Ovary (tissue), 9 donors: ENCODE results near the gene ERN1. TPM values are rescaled to one million over a fixed set of nuclear protein-coding genes. Genes with fewer than 3 reads are reported as not detected.
"Not testable (repeated sequence)": the region's sequence is repeated elsewhere in the genome, so short reads cannot be mapped to it uniquely, and the experiment has no call there.

Experiments
- DNase-seq, 5 donors: peaks; one replicate each; pipeline ENCODE4 v3.0.0-alpha.2; 2019 to 2020
- H3K27ac ChIP-seq, 2 donors: fragments of 200-600 bp; one replicate each; pipeline versions ENCODE4 v1.5.1 to v1.8.0; 2019 to 2022
- H3K27me3 ChIP-seq: fragments of 200-600 bp; one replicate; pipeline ENCODE4 v1.8.0; 2022
- H3K36me3 ChIP-seq: fragments of 200-600 bp; sonication (generic); one replicate; pipeline ENCODE4 v1.5.1; 2019
- H3K4me1 ChIP-seq: one replicate; pipeline ENCODE4 v1.8.1; 2013; ENCODE audit warnings: mild to moderate bottlenecking, moderate library complexity; ENCODE audit not compliant: insufficient read depth
- H3K4me3 ChIP-seq: fragments of 200-600 bp; sonication (generic); one replicate; pipeline ENCODE4 v1.5.1; 2017
- H3K9me3 ChIP-seq, 2 donors: fragments of 200-600 bp in 1 of 2; sonication (generic) in 1 of 2; one replicate each; pipeline versions ENCODE4 v1.5.1 to v1.8.1; 2013 to 2019; ENCODE audit warnings: mild to moderate bottlenecking in 1 of 2, moderate library complexity in 1 of 2
- CTCF ChIP-seq, 3 donors: fragments of 450-650 bp in 2 of 3; fragments of 200-600 bp in 1 of 3; IDR thresholded peaks; one replicate each; pipeline versions ENCODE4 v1.5.1 to v1.8.0; 2016 to 2022; ENCODE audit warnings: antibody characterized with exemption in 3 of 3, mild to moderate bottlenecking in 1 of 3
- EP300 ChIP-seq: sonication (generic); formaldehyde crosslinking; IDR thresholded peaks from one replicate; pipeline ENCODE4 v1.6.1; 2017; ENCODE audit warnings: antibody characterized with exemption
- POLR2A ChIP-seq: fragments of 450-650 bp; IDR thresholded peaks from one replicate; pipeline ENCODE4 v1.6.1; 2017; ENCODE audit warnings: antibody characterized with exemption, mild to moderate bottlenecking, moderate library complexity
- WGBS, 3 donors: extraction: QIAGEN DNeasy Blood & Tissue Kit in 1 of 3; methylation state at CpG; one replicate each; pipeline versions ENCODE4 v1.1.5 to v1.1.7; 2013 to 2017; 5-methylcytosine and 5-hydroxymethylcytosine counted together
- intact Hi-C, 4 donors: fragments of 100-400 bp; cut with DNase I; formaldehyde crosslinking; loops; one replicate each; pipeline versions ENCODE4 v1.11.0 to v1.15.1; 2022 to 2023
- polyA plus RNA-seq, 2 donors: library from polyadenylated mRNA; stranded (reverse); fragments of 200-250 nt in 1 of 2; fragments of 350-450 nt in 1 of 2; fragmentation: Illumina TruSeq in 1 of 2; extraction: RNeasy Lipid Tissue Mini Kit (QIAGEN cat#74804) in 1 of 2; gene quantifications; one replicate each; pipeline ENCODE4 v1.2.3, GENCODE V29; 2013 to 2014
- total RNA-seq, 7 donors: library from RNA; depleted of rRNA in 2 of 7; stranded (reverse); fragments of >200 nt in 2 of 7; fragmentation: NEBNext Ultra II Directional in 3 of 7; extraction: Animal tissue kit (Norgen Biotek cat#: 25700) in 3 of 7; gene quantifications; one replicate each; pipeline versions ENCODE4 v1.1.0 to v1.2.4, GENCODE V29; 2016 to 2023
- donor health status: DM: no; HTN: no; CAD: no; lungs with moderate emphysema.
- donor health status: DM: no; HTN: no; CAD: no.
- donor health status: Bipolar disorder and iron deficiency.
- donor health status: DM: yes; HTN: yes; CAD: no.
- donor health status: DM: no; HTN: no; CAD: no.
- donor health status: DM: yes; HTN: yes; CAD: no.

The ERN1 gene
- total and polyA plus RNA-seq, 9 donors: 8.1 to 73.4 (median 30.4) TPM

- Histone ChIP-seq H3K27me3 (no peaks in the 10 kb centered on the region), H3K4me3 (no peak overlapping the region), H3K36me3 (no peaks in the 10 kb centered on the region), H3K9me3 (no peaks in the 10 kb centered on the region), H3K4me1 (peaks cover 3% of the 10 kb centered on the region), H3K27ac (no peak overlapping the region)
- TF ChIP-seq EP300 (no peak), POLR2A (no peak), CTCF (IDR thresholded peaks at IDR 0.05) (no peak)
- no peak for DNase-seq
- intact Hi-C loops: no loop called here
- WGBS, 3 donors: 62 to 66% (median 65%) methylated on average over 3 of the region's 3 CpGs
These were observed 4.0 kb downstream of the ERN1 start for GRCh38 chr17:64125937-64126336.

- WGBS, 3 donors: 94 to 97% (median 94%) methylated on average over 3 of the region's 3 CpGs
- peaks cover 2% of the 10 kb centered on the region for H3K4me1 ChIP-seq
- no peak for DNase-seq
- no peaks in the 10 kb centered on the region for H3K9me3 ChIP-seq
- H3K27ac ChIP-seq: no peak overlapping the region
- TF ChIP-seq CTCF (IDR thresholded peaks at IDR 0.05) (no peak), POLR2A (no peak), EP300 (no peak)
- intact Hi-C loops: no loop called here
- H3K36me3 ChIP-seq: no peaks in the 10 kb centered on the region
- H3K27me3 ChIP-seq: no peaks in the 10 kb centered on the region
- H3K4me3 ChIP-seq: no peak overlapping the region
These were observed 5.3 kb downstream of the ERN1 start for GRCh38 chr17:64124609-64125008.

GRCh38 chr17:64123114-64123513 is 6.8 kb downstream of the ERN1 start:
- intact Hi-C loops: no loop called here
- TF ChIP-seq EP300 (no peak), POLR2A (no peak), CTCF (IDR thresholded peaks at IDR 0.05) (no peak)
- peaks cover 8% of the 10 kb centered on the region for H3K4me1 ChIP-seq
- H3K27ac ChIP-seq: no peak overlapping the region
- no peak for DNase-seq
- 46 to 61% (median 57%) methylated on average over 4 of the region's 4 CpGs for WGBS, 3 donors
- H3K36me3 ChIP-seq: no peaks in the 10 kb centered on the region
- no peaks in the 10 kb centered on the region for H3K9me3 ChIP-seq
- no peak overlapping the region for H3K4me3 ChIP-seq
- no peaks in the 10 kb centered on the region for H3K27me3 ChIP-seq

DNA sequence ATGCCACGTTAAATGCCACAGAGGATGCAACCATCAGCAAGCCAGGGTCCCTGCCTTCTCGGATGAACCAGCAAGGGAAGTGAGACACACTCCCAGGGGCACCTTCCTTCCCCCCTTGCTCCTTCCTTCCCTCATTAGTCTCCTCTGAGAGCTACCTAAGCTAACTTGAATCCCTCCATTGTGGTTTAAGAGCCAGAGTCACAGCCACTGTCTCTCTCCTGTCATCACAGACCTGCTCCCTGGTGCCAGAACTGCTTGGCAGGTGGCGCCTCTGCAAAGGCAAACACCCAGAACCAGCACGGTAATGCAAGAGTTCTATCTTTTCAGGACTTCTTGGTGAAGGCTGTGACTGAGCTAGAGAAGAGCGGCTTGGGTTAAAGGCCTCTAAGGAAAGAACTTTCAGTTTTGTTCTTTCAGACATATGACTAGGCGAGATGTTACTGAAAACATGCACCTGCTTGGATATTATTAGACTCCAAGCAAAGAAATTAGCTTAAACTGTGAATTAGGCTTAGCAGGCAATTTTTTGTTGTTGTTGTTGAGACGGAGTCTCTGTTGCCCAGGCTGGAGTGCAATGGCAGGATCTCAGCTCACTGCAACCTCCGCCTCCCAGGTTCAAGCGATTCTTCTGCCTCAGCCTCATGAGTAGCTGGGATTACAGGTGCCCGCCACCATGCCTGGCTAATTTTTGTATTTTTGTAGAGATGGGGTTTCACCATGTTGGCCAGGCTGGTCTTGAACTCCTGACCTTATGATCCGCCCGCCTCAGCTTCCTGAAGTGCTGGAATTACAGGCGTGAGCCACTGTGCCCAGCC is 8.8 kb downstream of the ERN1 start:
- H3K4me1 ChIP-seq, H3K27ac ChIP-seq, H3K36me3 ChIP-seq, H3K27me3 ChIP-seq, H3K4me3 ChIP-seq, DNase-seq, H3K9me3 ChIP-seq, intact Hi-C loops: not testable (repeated sequence)
- 94 to 96% (median 95%) methylated on average over 13 of the region's 13 CpGs for WGBS, 3 donors

GRCh38 chr17:64120159-64120810 is 9.7 kb downstream of the ERN1 start:
- WGBS, 3 donors: 80 to 92% (median 85%) methylated on average over 3 of the region's 3 CpGs
- Histone ChIP-seq H3K27me3 (no peaks in the 10 kb centered on the region), H3K9me3 (no peaks in the 10 kb centered on the region), H3K27ac (no peak overlapping the region), H3K4me1 (peaks cover 12% of the 10 kb centered on the region), H3K4me3 (no peak overlapping the region), H3K36me3 (no peaks in the 10 kb centered on the region)
- intact Hi-C loops: no loop called here
- TF ChIP-seq EP300 (no peak), POLR2A (no peak), CTCF (IDR thresholded peaks at IDR 0.05) (no peak)
- DNase-seq: no peak
